BLaER1 treated with 17β-estradiol and CSF1 and Interleukin-3, amounts not matched to agents 10 nM and 100 nM (cell line): Measurements from ENCODE around the gene KRTAP5-8.
"Not testable (repeated sequence)": the region's sequence is repeated elsewhere in the genome, so short reads cannot be mapped to it uniquely, and the experiment has no call there.

Experiments
- H3K27ac ChIP-seq, 11 experiments: shearing (Covaris generic); formaldehyde crosslinking; 2 replicates each; pipeline ENCODE4 v1.8.1; 2022
- H3K27me3 ChIP-seq, 11 experiments: shearing (Covaris generic); formaldehyde crosslinking; 2 replicates each; pipeline ENCODE4 v1.8.1; 2022
- H3K36me3 ChIP-seq, 11 experiments: shearing (Covaris generic); formaldehyde crosslinking; 2 replicates each; pipeline ENCODE4 v1.8.1; 2022
- H3K4me1 ChIP-seq, 10 experiments: shearing (Covaris generic); formaldehyde crosslinking; 2 replicates each; pipeline ENCODE4 v1.8.1; 2022
- H3K4me2 ChIP-seq, 11 experiments: shearing (Covaris generic); formaldehyde crosslinking; 2 replicates each; pipeline ENCODE4 v1.8.1; 2022
- H3K4me3 ChIP-seq, 10 experiments: shearing (Covaris generic); formaldehyde crosslinking; 2 replicates each; pipeline ENCODE4 v1.8.1; 2022
- H3K9ac ChIP-seq, 11 experiments: shearing (Covaris generic); formaldehyde crosslinking; 2 replicates each; pipeline ENCODE4 v1.8.1; 2022
- H3K9me3 ChIP-seq, 11 experiments: shearing (Covaris generic); formaldehyde crosslinking; replicated peaks in 1 of 11; 2 replicates each; pipeline ENCODE4 v1.8.1; 2022
- H4K20me1 ChIP-seq, 11 experiments: shearing (Covaris generic); formaldehyde crosslinking; 2 replicates each; pipeline ENCODE4 v1.8.1; 2022
- Cebpa-rat ChIP-seq, 11 experiments: shearing (Covaris generic); IDR thresholded peaks; 2 replicates each; pipeline ENCODE4 v1.8.1; 2022

The KRTAP5-8 gene

DNA sequence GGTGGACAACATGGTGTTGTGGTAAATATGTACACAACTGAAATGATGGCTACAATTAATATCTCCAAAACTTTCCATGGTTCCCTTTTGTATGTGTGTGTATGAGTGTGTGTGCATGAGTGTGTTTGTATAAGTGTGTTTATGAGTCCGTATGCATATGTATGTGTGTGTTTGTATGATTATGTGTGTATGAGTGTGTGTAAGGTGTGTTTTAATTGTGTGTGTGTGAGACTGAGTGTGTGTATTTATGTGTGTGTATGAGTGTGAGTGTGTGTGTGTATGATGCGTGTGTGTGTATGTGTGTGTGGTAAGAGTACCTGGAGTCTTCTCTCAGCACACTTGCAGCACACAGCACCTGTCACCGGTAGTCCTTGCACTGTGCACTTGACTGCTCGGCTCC is 18.2 kb downstream of the KRTAP5-8 start:
- no peak overlapping the region for H3K4me2 ChIP-seq
- H3K27me3 ChIP-seq, result no peaks in the 10 kb centered on the region; a peak in 1 of 22 replicates
- no peaks in the 10 kb centered on the region for H3K36me3 ChIP-seq
- H3K9me3 ChIP-seq, result no peaks in the 10 kb centered on the region
- peaks cover 0 to 14% (median 13%) of the 10 kb centered on the region in 10 experiments; a peak in 16 of 20 replicates for H3K4me1 ChIP-seq
- H4K20me1 ChIP-seq, result no peaks in the 10 kb centered on the region
- no peak for TF ChIP-seq Cebpa-rat (IDR thresholded peaks at IDR 0.05)
- no peak overlapping the region for H3K27ac ChIP-seq
- H3K9ac ChIP-seq, result no peak overlapping the region
- no peak overlapping the region for H3K4me3 ChIP-seq

DNA sequence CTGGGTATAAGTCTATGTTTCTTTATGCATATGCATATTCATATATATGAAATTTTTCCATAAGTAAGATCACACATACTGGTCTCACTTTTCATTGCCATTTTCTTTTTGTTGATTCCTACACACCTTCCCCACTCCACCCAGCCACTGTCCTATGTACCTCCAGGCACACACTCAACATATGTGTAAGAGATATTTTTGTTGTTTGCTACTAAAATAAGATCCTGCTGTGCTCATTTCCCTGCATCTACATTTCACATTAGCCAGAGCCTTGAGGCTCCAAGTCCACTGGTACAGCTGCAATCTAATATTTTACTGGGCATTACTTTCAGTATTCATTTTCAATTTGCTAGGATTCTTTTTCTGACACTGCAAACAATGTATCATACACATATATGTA is 19.4 kb downstream of the KRTAP5-8 start:
- H3K4me2 ChIP-seq, result no peak overlapping the region

DNA sequence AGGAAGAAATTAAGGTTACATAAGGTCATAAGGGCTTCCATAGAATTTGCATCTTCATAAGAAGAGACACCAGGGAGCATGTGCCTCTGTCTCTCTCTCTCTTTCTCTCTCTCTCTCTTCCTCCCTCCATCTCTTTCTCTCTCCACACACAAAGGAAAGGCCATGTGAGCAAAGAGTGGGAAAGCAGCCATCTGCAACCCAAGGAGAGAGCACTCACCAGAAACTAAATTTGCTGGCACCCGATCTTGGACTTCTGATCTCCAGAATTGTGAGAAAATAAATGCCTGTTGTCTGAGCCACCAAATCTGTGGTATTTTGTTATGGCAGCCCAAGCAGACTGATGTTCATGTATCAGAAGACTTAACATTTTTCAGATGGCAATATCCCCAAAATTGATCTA is 21.2 kb downstream of the KRTAP5-8 start:
- TF ChIP-seq Cebpa-rat (IDR thresholded peaks at IDR 0.05), result no peak
- Histone ChIP-seq H3K4me1 (peaks cover 0 to 9% (median 0%) of the 10 kb centered on the region in 10 experiments; a peak in 7 of 20 replicates), H4K20me1 (no peaks in the 10 kb centered on the region), H3K27ac (no peak overlapping the region), H3K36me3 (no peaks in the 10 kb centered on the region), H3K4me3 (no peak overlapping the region), H3K9me3 (no peaks in the 10 kb centered on the region), H3K9ac (no peak overlapping the region), H3K27me3 (peaks cover 0 to 4% (median under 1%) of the 10 kb centered on the region in 11 experiments; a peak in 2 of 22 replicates), H3K4me2 (no peak overlapping the region)

More for the DNA sequence above, 19.4 kb downstream of the KRTAP5-8 start:
- Histone ChIP-seq H4K20me1 (no peaks in the 10 kb centered on the region), H3K4me3 (no peak overlapping the region), H3K4me1 (peaks cover 0 to 1% (median 1%) of the 10 kb centered on the region in 10 experiments; a peak in 13 of 20 replicates), H3K9me3 (no peaks in the 10 kb centered on the region), H3K36me3 (no peaks in the 10 kb centered on the region), H3K27me3 (no peaks in the 10 kb centered on the region; a peak in 1 of 22 replicates), H3K27ac (no peak overlapping the region), H3K9ac (no peak overlapping the region)
- TF ChIP-seq Cebpa-rat (IDR thresholded peaks at IDR 0.05), result no peak

DNA sequence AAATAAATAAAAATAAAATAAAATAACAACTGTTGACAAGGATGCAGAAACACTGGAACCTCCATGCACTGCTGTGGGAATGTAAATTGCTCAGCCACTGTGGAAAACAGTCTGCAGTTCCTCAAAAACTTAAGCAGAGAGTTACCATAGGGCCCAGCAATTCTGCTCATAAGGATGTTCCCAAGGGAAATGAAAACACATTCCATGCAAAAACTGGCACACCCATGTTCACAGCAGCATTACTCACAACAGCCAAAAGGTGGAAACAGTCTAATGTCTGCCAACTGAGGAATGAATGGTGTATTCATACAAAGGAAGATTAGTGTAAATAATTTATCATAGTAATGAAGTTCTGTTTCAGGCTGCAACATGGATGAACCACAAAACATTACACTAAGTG is 24.3 kb downstream of the KRTAP5-8 start:
- Histone ChIP-seq H3K4me3 (no peak overlapping the region), H3K27me3 (peaks cover 0 to 18% (median 8%) of the 10 kb centered on the region in 11 experiments; a peak in 8 of 22 replicates), H3K4me1 (peaks cover 10 to 21% (median 15%) of the 10 kb centered on the region in 10 experiments; a peak in 19 of 20 replicates), H3K27ac (no peak overlapping the region), H3K9me3 (no peaks in the 10 kb centered on the region), H3K4me2 (no peak overlapping the region), H3K9ac (no peak overlapping the region), H4K20me1 (no peaks in the 10 kb centered on the region; a peak in 1 of 22 replicates), H3K36me3 (no peaks in the 10 kb centered on the region)
- no peak for TF ChIP-seq Cebpa-rat (IDR thresholded peaks at IDR 0.05)

DNA sequence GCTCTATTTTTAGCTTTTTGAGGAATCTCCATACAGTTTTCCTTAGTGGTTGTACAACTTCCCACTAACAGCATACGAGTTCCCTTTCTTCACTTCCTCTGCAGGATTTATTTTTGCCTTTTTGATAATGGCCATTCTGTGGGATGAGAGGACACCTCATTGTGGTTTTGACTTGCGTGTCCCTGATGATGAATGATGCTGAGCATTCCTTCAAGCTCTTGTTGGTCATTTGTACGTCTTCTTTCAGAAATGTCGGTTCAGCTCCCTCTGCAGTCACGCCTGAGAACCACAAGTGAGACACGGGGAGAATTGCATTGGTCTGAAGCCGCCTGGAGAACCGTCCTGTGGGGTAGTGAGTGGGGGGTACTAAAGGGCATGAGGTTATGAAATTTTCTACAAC is 25.6 kb downstream of the KRTAP5-8 start:
- H4K20me1 ChIP-seq, result no peaks in the 10 kb centered on the region; a peak in 1 of 22 replicates
- peaks cover 0 to 25% (median 12%) of the 10 kb centered on the region in 11 experiments; a peak in 8 of 22 replicates for H3K27me3 ChIP-seq
- H3K4me2 ChIP-seq, result peak overlapping the region in 3 of 11 experiments; percentile 14 to 74 (median 74); a peak in 6 of 22 replicates
- no peak for TF ChIP-seq Cebpa-rat (IDR thresholded peaks at IDR 0.05)
- H3K27ac ChIP-seq, result no peak overlapping the region
- H3K9me3 ChIP-seq, result no peaks in the 10 kb centered on the region
- no peak overlapping the region for H3K4me3 ChIP-seq
- H3K9ac ChIP-seq, result no peak overlapping the region
- H3K4me1 ChIP-seq, result peaks cover 10 to 21% (median 15%) of the 10 kb centered on the region in 10 experiments; a peak in 19 of 20 replicates
- no peaks in the 10 kb centered on the region for H3K36me3 ChIP-seq

DNA sequence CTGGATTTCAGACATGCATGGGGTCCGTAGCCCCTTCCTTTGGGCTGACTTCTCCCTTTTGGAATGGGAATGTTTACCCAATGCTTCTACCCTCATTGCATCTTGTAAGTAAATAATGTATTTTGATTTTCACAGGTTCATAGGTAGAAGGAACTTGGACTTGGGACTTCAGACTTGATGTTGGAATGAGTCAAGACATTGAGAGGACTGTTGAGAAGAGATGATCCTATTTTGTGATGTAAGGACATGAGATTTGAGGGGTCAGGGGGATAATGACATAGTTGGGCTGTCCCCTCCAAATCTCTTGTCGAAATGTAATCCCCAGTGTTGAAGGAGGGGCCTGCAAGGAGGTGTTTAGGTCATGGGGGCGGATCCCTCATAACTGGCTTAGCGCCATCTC is 26.6 kb downstream of the KRTAP5-8 start:
- Histone ChIP-seq H3K4me2 (peak overlapping the region in 2 of 11 experiments; percentile 74; a peak in 4 of 22 replicates), H3K27me3 (peaks cover 0 to 28% (median 12%) of the 10 kb centered on the region in 11 experiments; a peak in 8 of 22 replicates), H3K27ac (no peak overlapping the region), H3K36me3 (no peaks in the 10 kb centered on the region), H3K4me1 (peaks cover 10 to 21% (median 15%) of the 10 kb centered on the region in 10 experiments; a peak in 19 of 20 replicates), H3K4me3 (no peak overlapping the region), H3K9ac (no peak overlapping the region), H4K20me1 (no peaks in the 10 kb centered on the region; a peak in 2 of 22 replicates), H3K9me3 (no peaks in the 10 kb centered on the region)
- TF ChIP-seq Cebpa-rat (IDR thresholded peaks at IDR 0.05), result no peak

DNA sequence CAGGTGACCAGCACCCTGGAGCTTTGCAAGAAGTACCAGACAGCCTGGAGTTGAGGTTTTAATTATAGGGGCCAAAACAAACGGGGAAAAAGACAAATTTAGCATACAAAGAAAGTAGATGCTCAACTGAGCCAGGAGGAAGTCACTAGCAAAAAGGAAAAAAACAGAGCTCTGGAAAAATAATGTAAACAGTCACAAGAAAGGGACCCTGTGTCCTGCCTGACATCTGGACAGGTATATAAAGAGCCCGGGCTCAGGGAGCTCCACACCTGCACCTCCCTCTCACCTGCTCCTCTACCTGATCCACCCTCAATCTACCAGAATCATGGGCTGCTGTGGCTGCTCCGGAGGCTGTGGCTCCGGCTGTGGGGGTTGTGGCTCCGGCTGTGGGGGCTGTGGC is 27.4 kb downstream of the KRTAP5-8 start, which contains the start of gene KRTAP5-10:
Gene KRTAP5-10, plus strand, starts transcription at position 301 of the 400 bp plus-strand sequence. Its CDS starts 25 bp downstream, at position 326.
- Histone ChIP-seq H3K4me3 (no peak within 1 kb of the TSS), H3K9ac (no peak within 1 kb of the TSS), H3K4me1 (peaks cover 10 to 21% (median 15%) of the 10 kb centered on the region in 10 experiments; a peak in 19 of 20 replicates), H3K27me3 (peaks cover 0 to 28% (median 12%) of the 10 kb centered on the region in 11 experiments; a peak in 8 of 22 replicates), H3K9me3 (no peaks in the 10 kb centered on the region), H3K4me2 (peak within 1 kb of the TSS in 10 of 11 experiments; percentile 7 to 74 (median 42); a peak in 16 of 22 replicates), H4K20me1 (no peaks in the 10 kb centered on the region; a peak in 2 of 22 replicates), H3K36me3 (no peaks in the 10 kb centered on the region), H3K27ac (no peak within 1 kb of the TSS)
- no peak for TF ChIP-seq Cebpa-rat (IDR thresholded peaks at IDR 0.05)

DNA sequence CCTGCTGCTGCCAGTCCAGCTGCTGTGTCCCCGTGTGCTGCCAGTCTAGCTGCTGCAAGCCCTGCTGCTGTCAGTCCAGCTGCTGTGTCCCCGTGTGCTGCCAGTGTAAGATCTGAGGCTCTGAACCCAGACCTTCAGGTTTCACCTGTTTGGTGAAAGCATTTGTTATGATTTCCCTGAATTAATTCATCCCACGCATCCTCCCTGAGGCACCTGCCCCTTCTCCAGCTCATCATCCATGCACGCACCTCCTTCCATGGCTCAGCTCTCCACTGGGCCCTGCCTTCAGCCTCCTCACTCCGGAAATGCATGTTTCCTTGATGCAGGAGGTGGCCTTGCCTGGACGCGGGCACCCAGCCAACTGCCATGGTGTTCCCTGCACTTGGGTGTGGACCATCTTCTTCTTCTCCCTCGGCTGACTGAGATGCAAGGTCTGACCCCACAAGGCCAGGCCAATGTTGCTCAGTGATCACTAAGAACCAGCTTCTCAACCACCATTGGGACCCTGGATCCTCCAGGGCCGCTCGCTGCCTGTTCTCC is 28.3 kb downstream of the KRTAP5-8 start:
- no peak for TF ChIP-seq Cebpa-rat (IDR thresholded peaks at IDR 0.05)
- no peak overlapping the region for H3K9ac ChIP-seq
- H3K4me2 ChIP-seq, result peak overlapping the region in 9 of 11 experiments; percentile 7 to 57 (median 40); a peak in 16 of 22 replicates
- H3K36me3 ChIP-seq, result no peaks in the 10 kb centered on the region
- H3K4me1 ChIP-seq, result peaks cover 10 to 21% (median 15%) of the 10 kb centered on the region in 10 experiments; a peak in 19 of 20 replicates
- no peaks in the 10 kb centered on the region for H3K9me3 ChIP-seq
- peaks cover 0 to 28% (median 12%) of the 10 kb centered on the region in 11 experiments; a peak in 8 of 22 replicates for H3K27me3 ChIP-seq
- no peak overlapping the region for H3K27ac ChIP-seq
- no peaks in the 10 kb centered on the region; a peak in 2 of 22 replicates for H4K20me1 ChIP-seq
- no peak overlapping the region for H3K4me3 ChIP-seq

DNA sequence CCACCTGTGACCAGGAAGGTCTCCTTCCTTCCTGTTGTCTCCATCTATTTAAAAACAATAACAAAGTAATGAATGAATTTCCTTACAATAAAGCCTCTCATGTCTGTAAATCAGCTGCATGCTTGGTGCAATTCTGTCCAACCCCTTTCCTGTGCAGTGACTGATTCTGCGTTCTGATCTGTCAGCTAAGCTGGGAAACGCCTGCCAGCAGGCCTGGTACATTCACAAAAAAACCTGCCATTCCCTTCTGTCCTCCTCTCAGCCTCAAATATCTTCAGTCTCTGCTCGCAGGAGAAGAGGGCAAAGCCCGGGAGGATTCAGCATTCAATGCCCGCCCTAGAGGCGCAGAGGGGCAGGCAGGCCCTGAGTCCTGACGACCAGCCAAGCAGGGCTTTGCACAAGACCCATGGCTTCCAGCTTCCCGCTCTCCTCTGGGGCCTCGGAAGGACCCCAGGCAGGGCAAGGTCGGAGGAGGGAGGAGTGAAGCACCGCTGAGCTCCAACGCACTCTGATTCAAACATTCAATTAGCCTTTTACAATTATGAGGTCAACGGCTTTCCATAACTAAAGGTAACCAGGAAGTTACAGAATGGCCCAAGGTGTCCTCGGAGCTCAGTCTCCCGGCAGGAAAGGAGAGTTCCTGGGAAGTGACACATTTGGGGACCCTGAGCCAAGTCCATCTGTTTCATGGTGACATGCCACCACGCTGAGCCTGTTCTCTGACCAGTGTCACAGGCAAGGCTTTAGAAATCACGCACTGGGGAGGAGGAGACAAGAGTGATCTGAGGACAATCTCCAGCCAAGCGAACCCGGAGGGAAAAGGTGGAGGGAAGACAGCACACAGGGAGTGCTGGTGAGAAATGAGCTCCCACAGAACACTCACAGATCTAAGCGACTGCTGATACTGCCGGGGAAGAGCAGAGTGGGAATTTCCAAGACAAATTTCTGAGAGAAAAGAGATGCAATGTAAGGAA is 29.1 kb downstream of the KRTAP5-8 start:
- not testable (repeated sequence) for H3K4me3 ChIP-seq, H3K9ac ChIP-seq, H4K20me1 ChIP-seq, H3K9me3 ChIP-seq, H3K27ac ChIP-seq, H3K36me3 ChIP-seq
- Histone ChIP-seq H3K4me2 (peak overlapping the region in 9 of 11 experiments; percentile 7 to 57 (median 40); a peak in 14 of 22 replicates), H3K27me3 (peaks cover 0 to 28% (median 12%) of the 10 kb centered on the region in 11 experiments; a peak in 8 of 22 replicates), H3K4me1 (peaks cover 10 to 21% (median 15%) of the 10 kb centered on the region in 10 experiments; a peak in 19 of 20 replicates)

DNA sequence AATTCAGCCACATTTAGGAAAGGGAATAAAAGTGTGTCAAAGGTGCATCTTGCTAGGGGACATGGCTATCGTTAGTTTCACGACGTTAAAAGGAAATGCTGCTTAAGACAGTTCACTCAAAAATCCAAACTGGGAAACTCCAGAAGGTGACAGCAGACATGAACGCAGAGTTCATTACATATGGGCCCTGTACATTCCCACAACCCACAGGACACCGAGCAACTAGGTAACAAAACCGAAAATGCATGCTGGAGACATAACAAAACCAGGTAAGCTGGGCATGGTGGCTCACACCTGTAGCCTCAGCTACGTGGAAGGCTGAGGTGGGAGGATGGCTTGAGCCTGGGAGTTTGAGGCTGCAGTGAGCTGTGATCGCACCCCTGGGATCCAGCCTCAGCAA is 29.8 kb downstream of the KRTAP5-8 start:
- not testable (repeated sequence) for H3K9me3 ChIP-seq, H3K9ac ChIP-seq, H3K27ac ChIP-seq, H3K36me3 ChIP-seq, H3K4me3 ChIP-seq, H4K20me1 ChIP-seq, H3K4me2 ChIP-seq
- peaks cover 0 to 28% (median 12%) of the 10 kb centered on the region in 11 experiments; a peak in 8 of 22 replicates for H3K27me3 ChIP-seq
- H3K4me1 ChIP-seq, result peaks cover 10 to 21% (median 15%) of the 10 kb centered on the region in 10 experiments; a peak in 19 of 20 replicates
